HG02588 (cell line): Measurements from ENCODE around the gene CHORDC1.
"Not testable (repeated sequence)": the region's sequence is repeated elsewhere in the genome, so short reads cannot be mapped to it uniquely, and the experiment has no call there.

Experiments
- ATAC-seq: cut with Tn5 transposase; IDR thresholded peaks from one replicate; pipeline ENCODE4 v1.9.1; 2021; ENCODE audit warnings: mild to moderate bottlenecking, moderate library complexity; ENCODE audit not compliant: unreplicated experiment

Gene CHORDC1

DNA sequence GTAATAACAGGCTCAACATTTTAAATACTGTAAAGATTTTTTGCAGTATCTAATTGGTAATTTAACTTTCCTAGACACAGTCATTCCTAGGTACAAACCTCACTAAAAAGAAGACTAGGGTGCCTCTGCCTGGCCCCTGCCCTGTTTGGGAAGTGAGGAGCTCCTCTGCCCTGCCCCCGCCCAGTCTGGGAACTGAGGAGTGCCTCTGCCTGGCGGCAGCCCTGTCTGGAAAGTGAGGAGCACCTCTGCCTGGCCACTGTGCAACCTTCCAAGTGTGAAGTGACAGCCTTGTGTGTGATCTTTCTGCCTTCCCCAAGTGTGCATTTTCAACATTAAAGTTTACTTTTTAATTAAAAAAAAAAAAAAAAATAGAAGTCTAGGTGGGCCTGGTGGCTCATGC is 4.2 kb downstream of the CHORDC1 start:
- no peak for ATAC-seq

- no peak for ATAC-seq
Observed at GRCh38 chr11:90216611-90217010, 6.2 kb downstream of the CHORDC1 start.

- ATAC-seq, result no peak
Observed at GRCh38 chr11:90213322-90213721, 9.5 kb downstream of the CHORDC1 start.

- ATAC-seq, result no peak
Observed at GRCh38 chr11:90208857-90209256, 14.0 kb downstream of the CHORDC1 start.

DNA sequence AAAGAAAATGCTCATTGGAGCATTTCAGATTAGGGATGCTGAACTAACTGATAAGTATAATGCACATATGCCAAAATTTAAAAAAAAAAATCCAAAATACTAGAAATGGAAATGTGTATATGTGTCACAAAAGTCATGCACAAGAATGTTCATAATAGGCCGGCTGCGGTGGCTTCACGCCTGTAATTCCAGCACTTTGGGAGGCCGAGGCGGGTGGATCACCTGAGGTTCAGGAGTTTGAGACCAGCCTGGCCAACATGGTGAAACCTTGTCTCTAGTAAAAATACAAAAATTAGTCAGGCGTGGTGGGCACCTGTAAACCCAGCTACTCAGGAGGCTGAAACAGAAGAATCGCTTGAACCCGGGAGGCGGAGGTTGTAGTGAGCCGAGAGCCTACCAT is 14.9 kb downstream of the CHORDC1 start:
- not testable (repeated sequence) for ATAC-seq

GRCh38 chr11:90204832-90205646 is 17.8 kb downstream of the CHORDC1 start:
- ATAC-seq, result peak; percentile 83

- ATAC-seq, result no peak
Observed at GRCh38 chr11:90204407-90204806, 18.4 kb downstream of the CHORDC1 start.

DNA sequence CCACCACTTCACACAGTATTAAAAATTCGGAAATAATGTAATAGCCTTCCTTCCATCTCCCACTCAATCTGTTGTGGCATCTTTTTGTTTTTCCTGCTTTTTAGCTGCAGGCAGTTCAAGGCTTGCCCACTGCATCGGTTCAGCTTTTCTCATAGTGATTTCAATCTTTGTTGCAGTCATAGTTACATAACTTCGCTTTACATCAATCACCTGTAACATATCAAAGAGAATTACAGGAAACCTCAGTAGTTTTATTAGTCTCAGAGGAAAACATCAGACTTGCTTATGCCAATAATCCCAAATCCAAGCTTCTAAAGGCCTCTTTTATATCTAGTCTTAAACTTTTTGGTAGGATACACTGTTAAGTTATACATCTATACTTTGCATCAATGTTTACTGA is 20.5 kb downstream of the CHORDC1 start:
- ATAC-seq, result no peak

DNA sequence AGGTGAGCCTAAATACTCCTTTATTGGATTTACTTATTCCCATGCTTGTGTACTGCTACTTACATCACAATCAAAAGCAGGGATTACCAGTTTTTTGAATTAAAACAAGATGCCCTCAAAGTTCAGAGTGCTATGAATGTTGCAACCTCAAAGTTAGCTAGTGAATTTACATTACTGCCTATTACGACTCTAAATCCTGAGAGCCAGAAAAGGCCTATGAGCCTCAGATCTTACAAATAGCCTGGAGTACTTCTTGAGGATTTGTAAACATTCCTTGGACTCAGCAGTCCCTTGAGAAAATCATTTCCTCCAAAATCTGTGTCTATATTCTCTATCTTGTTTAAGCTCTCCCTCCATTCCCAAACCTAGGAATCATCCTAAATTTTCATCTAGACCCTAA is 25.5 kb downstream of the CHORDC1 start:
- no peak for ATAC-seq

GRCh38 chr11:90192869-90193582 is 29.8 kb downstream of the CHORDC1 start:
- no peak for ATAC-seq

DNA sequence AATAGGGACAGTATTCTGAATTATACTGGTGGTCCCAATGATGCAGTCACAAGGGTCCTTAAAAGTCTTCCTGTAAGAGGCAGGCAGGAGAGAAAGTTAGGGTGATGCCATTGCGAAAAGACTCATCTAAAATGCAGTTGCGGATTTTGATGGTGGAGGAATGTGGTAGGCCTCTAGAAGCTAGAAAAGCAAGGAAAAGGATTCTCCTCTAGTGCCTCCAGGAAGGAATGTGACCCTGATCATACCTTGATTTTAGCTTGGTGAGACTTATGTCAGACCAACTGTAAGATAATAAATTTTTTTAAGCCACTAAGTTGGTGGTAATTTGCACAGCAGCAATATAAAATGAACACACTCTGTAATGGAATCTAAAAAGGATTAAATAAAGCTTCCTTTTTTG is 33.8 kb downstream of the CHORDC1 start:
- ATAC-seq, result no peak

DNA sequence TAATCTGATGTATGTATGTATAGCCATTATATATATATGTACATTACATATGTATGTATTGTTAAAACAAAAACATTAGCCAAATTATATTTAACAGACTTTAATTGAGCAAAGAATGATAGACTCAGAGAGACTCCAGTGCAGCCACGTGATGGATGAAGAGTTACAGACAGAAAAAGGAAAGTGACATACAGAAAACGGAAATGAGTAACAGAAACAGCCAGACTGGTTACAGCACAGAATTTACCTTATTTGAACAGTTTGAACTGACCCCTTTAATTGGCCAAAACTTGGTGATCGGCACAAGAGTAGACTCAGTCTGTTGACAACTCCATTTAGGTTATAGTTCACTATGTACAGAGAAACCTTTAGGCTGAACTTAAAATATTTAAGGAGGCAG is 35.0 kb downstream of the CHORDC1 start:
- ATAC-seq, result no peak

- no peak for ATAC-seq
Observed at GRCh38 chr11:90179923-90180322, 42.9 kb downstream of the CHORDC1 start.

GRCh38 chr11:90178751-90179150 is 44.1 kb downstream of the CHORDC1 start:
- no peak for ATAC-seq

DNA sequence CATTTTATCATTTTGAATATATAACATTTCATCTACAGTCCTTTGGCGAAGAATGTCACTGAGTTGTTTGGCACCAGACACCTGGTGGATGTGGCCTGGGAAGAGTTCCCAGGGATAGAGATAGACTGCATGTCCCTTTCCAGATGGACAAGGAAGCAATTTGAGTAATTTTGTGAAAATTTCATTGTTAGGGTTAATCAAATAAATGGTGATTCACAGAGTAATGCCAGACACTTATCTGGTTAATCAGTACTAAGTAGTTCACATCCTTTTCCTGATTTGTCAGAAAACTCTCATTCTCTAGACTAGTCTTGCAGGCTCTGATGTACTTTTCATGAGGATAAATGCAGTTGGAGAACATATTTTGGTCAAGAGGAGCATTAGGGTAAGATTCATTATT is 46.8 kb downstream of the CHORDC1 start:
- ATAC-seq, result no peak

- ATAC-seq, result no peak
Observed at GRCh38 chr11:90171359-90171758, 51.5 kb downstream of the CHORDC1 start.

DNA sequence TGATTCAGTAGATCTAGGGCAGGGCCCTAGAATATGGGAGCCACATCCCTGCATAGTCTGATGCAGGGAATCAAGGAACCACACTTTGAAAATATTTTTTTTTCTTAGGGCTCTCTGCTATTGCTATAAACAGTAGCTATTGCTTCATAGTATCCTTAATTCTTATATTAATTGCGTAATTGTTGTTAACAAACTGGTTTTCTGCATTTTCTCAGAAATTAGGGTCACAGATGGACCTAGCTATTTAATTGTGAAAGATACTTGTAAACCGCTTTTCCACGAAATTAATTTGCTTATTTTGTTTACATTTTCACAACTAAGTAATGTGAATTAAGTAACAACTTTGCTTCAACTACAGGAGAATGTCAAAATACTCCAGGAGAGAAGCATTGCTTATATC is 54.3 kb downstream of the CHORDC1 start:
- no peak for ATAC-seq

DNA sequence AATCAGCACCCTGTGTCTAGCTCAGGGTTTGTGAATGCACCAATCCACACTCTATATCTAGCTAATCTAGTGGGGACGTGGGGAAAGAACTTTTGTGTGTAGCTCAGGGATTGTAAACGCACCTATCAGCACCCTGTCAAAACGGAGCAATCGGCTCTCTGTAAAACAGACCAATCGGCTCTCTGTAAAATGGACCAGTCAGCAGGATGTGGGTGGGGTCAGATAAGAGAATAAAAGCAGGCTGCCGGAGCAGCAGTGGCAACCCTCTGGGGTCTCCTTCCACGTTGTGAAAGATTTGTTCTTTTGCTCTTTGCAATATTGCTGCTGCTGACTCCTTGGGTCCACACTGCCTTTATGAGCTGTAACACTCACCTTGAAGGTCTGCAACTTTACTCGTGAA is 55.1 kb downstream of the CHORDC1 start:
- ATAC-seq, result not testable (repeated sequence)

DNA sequence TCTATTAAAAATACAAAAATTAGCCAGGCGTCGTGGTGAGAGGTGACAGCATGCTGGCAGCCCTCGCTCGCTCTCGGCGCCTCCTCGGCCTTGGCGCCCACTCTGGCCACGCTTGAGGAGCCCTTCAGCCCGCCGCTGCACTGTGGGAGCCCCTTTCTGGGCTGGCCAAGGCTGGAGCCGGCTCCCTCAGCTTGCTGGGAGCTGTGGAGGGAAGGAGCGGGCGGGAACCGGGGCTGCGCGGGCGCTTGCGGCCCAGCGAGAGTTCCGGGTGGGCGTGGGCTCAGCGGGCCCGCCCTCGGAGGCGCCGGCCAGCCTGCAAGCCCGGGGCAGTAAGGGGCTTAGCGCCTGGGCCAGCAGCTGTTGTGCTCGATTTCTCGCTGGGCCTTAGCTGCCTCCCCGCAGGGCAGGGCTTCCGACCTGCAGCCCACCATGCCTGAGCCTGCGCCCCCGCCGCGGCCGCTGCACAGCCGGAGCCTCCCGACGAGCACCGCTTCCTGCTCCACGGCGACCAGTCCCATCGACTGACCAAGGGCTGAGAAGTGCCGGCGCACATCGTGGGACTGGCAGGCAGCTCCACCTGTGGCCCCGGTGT is 55.8 kb downstream of the CHORDC1 start:
- ATAC-seq, result not testable (repeated sequence)
